Caco-2 (cell line): ENCODE measurements around the gene NOL4L. TPM values are rescaled to one million over a fixed set of nuclear protein-coding genes. Genes with fewer than 3 reads are reported as not detected.

Experiments
- BruUV-seq: library from RNA; stranded (reverse); fragments of 400-500 nt; replicated peaks from 2 replicates; lab custom pipeline; 2021; lab: Mats Ljungman, UMichigan
- CTCF ChIA-PET: fragments of 300-600 bp; sonication (Branson Sonifier 250); formaldehyde crosslinking; loops from one replicate; lab custom pipeline; 2022; ENCODE audit warnings: antibody characterized with exemption; lab: Charles Lee
- POLR2A ChIA-PET: fragments of 300-600 bp; sonication (Branson Sonifier 250); formaldehyde crosslinking; loops from one replicate; lab custom pipeline; 2022; ENCODE audit warnings: antibody characterized with exemption; lab: Charles Lee
- DNase-seq, 2 experiments: peaks; one replicate each; pipeline versions ENCODE4 v3.0.0 to v3.0.0-alpha.2; 2020 to 2022
- H3K27me3 ChIP-seq: replicated peaks from 2 replicates; pipeline ENCODE4 v1.6.0; 2011; ENCODE audit warnings: low read length; ENCODE audit not compliant: control insufficient read depth, insufficient read depth
- H3K36me3 ChIP-seq: 2 replicates; pipeline ENCODE4 v1.5.1; 2011; ENCODE audit warnings: low read length; ENCODE audit not compliant: control insufficient read depth, insufficient read depth
- H3K4me1 ChIP-seq: fragments of 250-450 bp; sonication (Bioruptor Pico); 2 replicates; pipeline ENCODE4 v1.5.1; 2020; ENCODE audit warnings: mild to moderate bottlenecking
- H3K4me3 ChIP-seq: 2 replicates; pipeline ENCODE4 v1.5.1; 2011; ENCODE audit warnings: low read depth, mild to moderate bottlenecking, control low read depth, low read length
- H3K9me3 ChIP-seq: fragments of 250-450 bp; sonication (Bioruptor Pico); 2 replicates; pipeline ENCODE4 v1.5.1; 2020; ENCODE audit warnings: mild to moderate bottlenecking, moderate library complexity
- H3K27ac Mint-ChIP-seq: one replicate; pipeline ENCODE4 v1.8.0; 2022; ENCODE audit warnings: mixed read lengths; ENCODE audit not compliant: unreplicated experiment
- H3K27me3 Mint-ChIP-seq: one replicate; pipeline ENCODE4 v1.8.0; 2022; ENCODE audit warnings: mixed read lengths; ENCODE audit not compliant: insufficient read depth, unreplicated experiment
- H3K36me3 Mint-ChIP-seq: one replicate; pipeline ENCODE4 v1.8.0; 2022; ENCODE audit warnings: mild to moderate bottlenecking, mixed read lengths; ENCODE audit not compliant: insufficient read depth, unreplicated experiment
- H3K4me1 Mint-ChIP-seq: one replicate; pipeline ENCODE4 v1.8.0; 2022; ENCODE audit warnings: low read depth, mixed read lengths; ENCODE audit not compliant: unreplicated experiment
- H3K4me3 Mint-ChIP-seq: one replicate; pipeline ENCODE4 v1.8.0; 2022; ENCODE audit warnings: mild to moderate bottlenecking, moderate library complexity, mixed read lengths; ENCODE audit not compliant: unreplicated experiment
- H3K9me3 Mint-ChIP-seq: one replicate; pipeline ENCODE4 v1.8.0; 2022; ENCODE audit warnings: mixed read lengths; ENCODE audit not compliant: unreplicated experiment
- intact Hi-C: fragments of 100-400 bp; cut with micrococcal nuclease; formaldehyde crosslinking; loops from one replicate; pipeline ENCODE4 v1.10.0; 2022; ENCODE audit not compliant: unreplicated experiment
- total RNA-seq: library from RNA; stranded (reverse); gene quantifications from 2 replicates; pipeline ENCODE4 v1.2.3, GENCODE V29; 2022
- TF ChIP-seq, protein P1 (sequence below), 2 experiments: fragments of 200-600 bp in 1 of 2; IDR thresholded peaks; 1 replicate in 1 of 2; 2 replicates in 1 of 2; pipeline versions ENCODE4 v1.5.1 to v1.8.0; 2011 to 2022; ENCODE audit warnings: antibody characterized with exemption in 1 of 2, control low read depth in 1 of 2, inconsistent platforms in 1 of 2, low read depth in 1 of 2, low read length in 1 of 2, mild to moderate bottlenecking in 1 of 2, moderate library complexity in 1 of 2; ENCODE audit not compliant: insufficient read depth in 1 of 2, severe bottlenecking in 1 of 2, unreplicated experiment in 1 of 2

The NOL4L gene
- total RNA-seq, 1 experiment from 2014 or later: 80.9 TPM

DNA sequence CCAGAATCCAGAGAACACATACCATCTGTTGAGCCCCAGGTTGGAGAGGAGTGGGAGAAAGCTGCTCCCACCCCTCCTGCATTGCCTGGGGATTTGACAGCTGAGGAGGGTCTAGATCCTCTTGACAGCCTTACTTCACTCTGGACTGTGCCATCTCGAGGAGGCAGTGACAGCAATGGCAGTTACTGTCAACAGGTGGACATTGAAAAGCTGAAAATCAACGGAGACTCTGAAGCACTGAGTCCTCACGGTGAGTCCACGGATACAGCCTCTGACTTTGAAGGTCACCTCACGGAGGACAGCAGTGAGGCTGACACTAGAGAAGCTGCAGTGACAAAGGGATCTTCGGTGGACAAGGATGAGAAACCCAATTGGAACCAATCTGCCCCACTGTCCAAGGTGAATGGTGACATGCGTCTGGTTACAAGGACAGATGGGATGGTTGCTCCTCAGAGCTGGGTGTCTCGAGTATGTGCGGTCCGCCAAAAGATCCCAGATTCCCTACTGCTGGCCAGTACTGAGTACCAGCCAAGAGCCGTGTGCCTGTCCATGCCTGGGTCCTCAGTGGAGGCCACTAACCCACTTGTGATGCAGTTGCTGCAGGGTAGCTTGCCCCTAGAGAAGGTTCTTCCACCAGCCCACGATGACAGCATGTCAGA is 149.6 kb downstream of the NOL4L start:
- POLR2A ChIA-PET: no interaction called here
- H3K27me3 Mint-ChIP-seq: no peaks in the 10 kb centered on the region
- peak in 1 of 2 experiments; percentile 40 for DNase-seq
- Histone ChIP-seq H3K27me3 (no peaks in the 10 kb centered on the region), H3K4me3 (no peak overlapping the region), H3K4me1 (no peaks in the 10 kb centered on the region), H3K36me3 (peaks cover 30% of the 10 kb centered on the region), H3K9me3 (no peaks in the 10 kb centered on the region)
- peaks cover 96% of the 10 kb centered on the region for H3K36me3 Mint-ChIP-seq
- TF ChIP-seq, protein P1, sequence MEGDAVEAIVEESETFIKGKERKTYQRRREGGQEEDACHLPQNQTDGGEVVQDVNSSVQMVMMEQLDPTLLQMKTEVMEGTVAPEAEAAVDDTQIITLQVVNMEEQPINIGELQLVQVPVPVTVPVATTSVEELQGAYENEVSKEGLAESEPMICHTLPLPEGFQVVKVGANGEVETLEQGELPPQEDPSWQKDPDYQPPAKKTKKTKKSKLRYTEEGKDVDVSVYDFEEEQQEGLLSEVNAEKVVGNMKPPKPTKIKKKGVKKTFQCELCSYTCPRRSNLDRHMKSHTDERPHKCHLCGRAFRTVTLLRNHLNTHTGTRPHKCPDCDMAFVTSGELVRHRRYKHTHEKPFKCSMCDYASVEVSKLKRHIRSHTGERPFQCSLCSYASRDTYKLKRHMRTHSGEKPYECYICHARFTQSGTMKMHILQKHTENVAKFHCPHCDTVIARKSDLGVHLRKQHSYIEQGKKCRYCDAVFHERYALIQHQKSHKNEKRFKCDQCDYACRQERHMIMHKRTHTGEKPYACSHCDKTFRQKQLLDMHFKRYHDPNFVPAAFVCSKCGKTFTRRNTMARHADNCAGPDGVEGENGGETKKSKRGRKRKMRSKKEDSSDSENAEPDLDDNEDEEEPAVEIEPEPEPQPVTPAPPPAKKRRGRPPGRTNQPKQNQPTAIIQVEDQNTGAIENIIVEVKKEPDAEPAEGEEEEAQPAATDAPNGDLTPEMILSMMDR (IDR thresholded peaks at IDR 0.05; ENCODE audit: insufficient read depth in 1 of 2, low read depth in 1 of 2, low read length in 1 of 2, severe bottlenecking in 1 of 2, unreplicated experiment in 1 of 2): no peak
- no peak overlapping the region for H3K27ac Mint-ChIP-seq
- CTCF ChIA-PET: no interaction called here
- intact Hi-C loops: loop anchor here (5.0 kb wide), 1 partner anchor 78 kb away; the partner anchor contains the start of gene ASXL1
- BruUV-seq: no TSS peak
- H3K4me3 Mint-ChIP-seq: no peak overlapping the region
- H3K4me1 Mint-ChIP-seq: no peaks in the 10 kb centered on the region
- H3K9me3 Mint-ChIP-seq: no peaks in the 10 kb centered on the region

DNA sequence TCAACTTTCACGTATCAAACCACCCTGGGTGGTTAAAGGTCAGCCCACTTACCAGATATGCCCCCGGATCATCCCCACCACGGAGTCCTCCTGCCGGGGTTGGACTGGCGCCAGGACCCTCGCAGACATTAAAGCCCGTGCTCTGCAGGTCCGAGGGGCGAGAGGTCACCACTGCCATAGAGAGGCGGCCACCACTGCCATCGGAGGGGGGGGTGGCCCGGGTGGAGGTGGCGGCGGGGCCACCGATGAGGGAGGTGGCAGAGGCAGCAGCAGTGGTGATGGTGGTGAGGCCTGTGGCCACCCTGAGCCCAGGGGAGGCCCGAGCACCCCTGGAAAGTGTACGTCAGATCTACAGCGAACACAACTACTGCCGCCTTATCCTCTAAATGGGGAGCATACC is 150.7 kb downstream of the NOL4L start:
- TF ChIP-seq, protein P1 (IDR thresholded peaks at IDR 0.05; ENCODE audit: insufficient read depth in 1 of 2, low read depth in 1 of 2, low read length in 1 of 2, severe bottlenecking in 1 of 2, unreplicated experiment in 1 of 2): no peak
- no peak for DNase-seq
- ChIA-PET POLR2A (no interaction called here), CTCF (no interaction called here)
- H3K4me1 ChIP-seq: no peaks in the 10 kb centered on the region
- H3K36me3 ChIP-seq: peaks cover 30% of the 10 kb centered on the region
- H3K27ac Mint-ChIP-seq: no peak overlapping the region
- no peak overlapping the region for H3K4me3 Mint-ChIP-seq
- H3K27me3 Mint-ChIP-seq: no peaks in the 10 kb centered on the region
- H3K9me3 Mint-ChIP-seq: no peaks in the 10 kb centered on the region
- no peaks in the 10 kb centered on the region for H3K27me3 ChIP-seq
- H3K36me3 Mint-ChIP-seq: peaks cover 97% of the 10 kb centered on the region
- H3K9me3 ChIP-seq: no peaks in the 10 kb centered on the region
- H3K4me1 Mint-ChIP-seq: no peaks in the 10 kb centered on the region
- no peak overlapping the region for H3K4me3 ChIP-seq
- intact Hi-C loops: no loop called here
- BruUV-seq: no TSS peak

DNA sequence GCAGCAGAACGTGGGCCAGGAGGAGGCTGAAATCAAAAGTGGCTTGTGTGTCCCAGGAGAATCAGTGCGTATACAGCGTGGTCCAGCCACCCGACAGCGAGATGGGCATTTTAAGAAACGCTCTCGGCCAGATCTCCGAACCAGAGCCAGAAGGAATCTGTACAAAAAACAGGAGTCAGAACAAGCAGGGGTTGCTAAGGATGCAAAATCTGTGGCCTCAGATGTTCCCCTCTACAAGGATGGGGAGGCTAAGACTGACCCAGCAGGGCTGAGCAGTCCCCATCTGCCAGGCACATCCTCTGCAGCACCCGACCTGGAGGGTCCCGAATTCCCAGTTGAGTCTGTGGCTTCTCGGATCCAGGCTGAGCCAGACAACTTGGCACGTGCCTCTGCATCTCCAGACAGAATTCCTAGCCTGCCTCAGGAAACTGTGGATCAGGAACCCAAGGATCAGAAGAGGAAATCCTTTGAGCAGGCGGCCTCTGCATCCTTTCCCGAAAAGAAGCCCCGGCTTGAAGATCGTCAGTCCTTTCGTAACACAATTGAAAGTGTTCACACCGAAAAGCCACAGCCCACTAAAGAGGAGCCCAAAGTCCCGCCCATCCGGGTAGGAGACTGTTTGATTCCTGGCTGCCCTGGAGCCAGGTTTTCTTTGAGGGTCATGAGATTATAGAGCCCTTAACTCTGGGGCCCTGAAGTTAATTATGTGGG is 151.7 kb downstream of the NOL4L start:
- peaks cover 33% of the 10 kb centered on the region for H3K36me3 ChIP-seq
- H3K9me3 ChIP-seq: no peaks in the 10 kb centered on the region
- intact Hi-C loops: no loop called here
- Mint-ChIP-seq H3K9me3 (no peaks in the 10 kb centered on the region), H3K4me3 (no peak overlapping the region), H3K4me1 (no peaks in the 10 kb centered on the region), H3K36me3 (peaks cover 97% of the 10 kb centered on the region), H3K27ac (no peak overlapping the region), H3K27me3 (no peaks in the 10 kb centered on the region)
- ChIA-PET CTCF (no interaction called here), POLR2A (no interaction called here)
- TSS peak; percentile 23 for BruUV-seq
- H3K4me1 ChIP-seq: no peaks in the 10 kb centered on the region
- H3K4me3 ChIP-seq: no peak overlapping the region
- TF ChIP-seq, protein P1 (IDR thresholded peaks at IDR 0.05; ENCODE audit: insufficient read depth in 1 of 2, low read depth in 1 of 2, low read length in 1 of 2, severe bottlenecking in 1 of 2, unreplicated experiment in 1 of 2): no peak
- peak in 1 of 2 experiments; percentile 34 for DNase-seq
- H3K27me3 ChIP-seq: no peaks in the 10 kb centered on the region
